T-helper 1 cell (primary cell): ENCODE results near the gene XPR1.
"Not testable (repeated sequence)": the region's sequence is repeated elsewhere in the genome, so short reads cannot be mapped to it uniquely, and the experiment has no call there.

Source experiments
- DNase-seq, 5 donors: peaks; one replicate each; pipeline ENCODE4 v3.0.0-alpha.2; 2012 to 2020

The XPR1 gene

GRCh38 chr1:180724055-180724454 is 92.2 kb downstream of the XPR1 start:
- no peak for DNase-seq

DNA sequence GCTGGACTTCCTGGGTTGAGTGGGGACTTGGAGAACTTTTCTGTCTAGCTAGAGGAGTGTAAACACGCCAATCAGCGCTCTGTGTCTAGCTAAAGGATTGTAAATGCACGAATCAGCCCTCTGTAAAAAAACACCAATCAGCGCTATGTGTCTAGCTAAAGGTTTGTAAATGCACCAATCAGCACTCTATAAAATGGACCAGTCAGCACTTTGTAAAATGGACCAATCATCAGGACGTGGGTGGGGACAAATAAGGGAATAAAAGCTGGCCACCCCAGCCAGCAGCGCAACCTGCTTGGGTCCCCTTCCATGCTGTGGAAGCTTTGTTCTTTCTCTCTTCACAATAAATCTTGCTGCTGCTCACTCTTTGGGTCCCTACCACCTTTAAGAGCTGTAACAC is 94.2 kb downstream of the XPR1 start:
- DNase-seq = not testable (repeated sequence)

- DNase-seq = not testable (repeated sequence)
Measured at GRCh38 chr1:180727751-180728150, 95.9 kb downstream of the XPR1 start.

GRCh38 chr1:180728472-180729106 is 96.8 kb downstream of the XPR1 start:
- no peak for DNase-seq

GRCh38 chr1:180731131-180731530 is 99.3 kb downstream of the XPR1 start:
- no peak for DNase-seq

DNA sequence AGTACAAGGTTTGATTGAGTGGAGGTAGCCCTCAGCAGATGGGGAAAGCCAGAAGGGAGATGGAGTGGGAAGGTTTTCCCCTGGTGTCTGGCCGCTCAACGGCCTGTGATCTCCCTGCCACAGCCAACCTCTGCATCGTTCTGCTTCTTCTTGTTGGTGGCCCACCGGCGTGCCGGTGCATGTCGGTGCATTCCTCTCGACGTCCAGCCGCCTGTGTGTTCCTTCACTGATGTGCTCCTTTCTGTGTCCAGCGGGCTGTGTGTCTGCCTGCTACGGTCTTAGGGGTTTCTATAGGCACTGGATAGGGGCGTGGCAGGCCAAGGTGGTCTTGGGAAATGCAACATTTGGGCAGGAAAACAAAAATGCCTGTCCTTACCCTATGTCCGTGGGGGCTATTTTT is 101.0 kb downstream of the XPR1 start:
- no peak for DNase-seq

GRCh38 chr1:180734366-180734765 is 102.5 kb downstream of the XPR1 start:
- no peak for DNase-seq

DNA sequence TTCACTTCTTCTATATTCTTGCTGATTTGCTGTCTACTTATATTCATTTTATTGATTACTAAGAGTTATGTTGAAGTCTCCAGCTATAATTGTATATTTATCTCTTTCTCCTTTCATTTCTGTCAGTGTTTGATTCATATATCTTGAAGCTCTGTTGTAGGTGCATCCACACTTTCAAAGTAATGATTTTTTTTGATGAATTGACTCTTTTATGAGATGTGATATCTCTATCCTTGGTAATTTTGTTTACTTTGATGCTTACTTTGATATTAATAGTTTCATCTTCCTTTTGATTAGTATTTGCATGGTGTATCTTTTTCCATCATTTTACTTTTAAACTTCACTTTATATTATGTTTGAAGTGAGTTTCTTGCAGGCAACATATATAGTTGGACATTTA is 110.8 kb downstream of the XPR1 start:
- no peak for DNase-seq

GRCh38 chr1:180743868-180744267 is 112.0 kb downstream of the XPR1 start:
- DNase-seq = no peak

GRCh38 chr1:180745098-180745497 is 113.3 kb downstream of the XPR1 start:
- no peak for DNase-seq

DNA sequence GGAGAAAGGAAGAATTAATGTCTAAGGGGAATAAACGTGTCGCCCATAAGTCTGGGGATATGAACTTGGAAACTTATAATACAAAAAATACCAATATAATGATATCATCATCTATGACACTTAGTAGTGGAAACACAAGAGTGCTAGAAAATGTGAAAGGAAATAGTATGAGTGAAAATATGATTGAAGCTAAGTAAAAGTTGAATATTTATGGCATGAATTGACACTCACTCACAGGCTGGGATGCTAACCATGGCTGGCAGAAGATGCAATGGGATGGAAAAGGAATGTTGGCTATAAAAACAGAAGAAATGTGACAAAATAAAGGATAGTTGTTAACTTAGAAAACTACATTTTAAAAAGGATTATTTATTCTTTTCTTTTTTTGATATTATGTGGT is 120.1 kb downstream of the XPR1 start:
- no peak for DNase-seq

- DNase-seq = no peak
Measured at GRCh38 chr1:180754453-180754852, 122.6 kb downstream of the XPR1 start.

DNA sequence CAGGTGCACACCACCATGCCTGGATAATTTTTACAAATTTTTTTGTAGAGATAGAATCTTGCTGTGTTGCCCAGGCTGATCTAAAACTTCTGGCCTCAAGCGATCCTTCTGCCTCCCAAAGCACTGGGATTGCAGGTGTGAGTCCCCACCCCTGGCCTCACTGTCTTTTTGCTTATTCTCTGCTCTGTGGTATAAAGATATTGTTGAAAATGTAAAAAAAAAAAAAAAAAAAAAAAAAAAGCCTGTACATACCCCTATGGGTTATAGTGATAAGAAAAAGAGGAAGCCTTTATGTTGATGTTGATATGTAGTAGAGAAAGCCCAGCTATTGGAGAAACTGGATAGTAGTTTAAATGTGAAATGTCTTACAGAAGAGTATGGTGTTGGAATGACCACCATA is 125.8 kb downstream of the XPR1 start:
- no peak for DNase-seq

DNA sequence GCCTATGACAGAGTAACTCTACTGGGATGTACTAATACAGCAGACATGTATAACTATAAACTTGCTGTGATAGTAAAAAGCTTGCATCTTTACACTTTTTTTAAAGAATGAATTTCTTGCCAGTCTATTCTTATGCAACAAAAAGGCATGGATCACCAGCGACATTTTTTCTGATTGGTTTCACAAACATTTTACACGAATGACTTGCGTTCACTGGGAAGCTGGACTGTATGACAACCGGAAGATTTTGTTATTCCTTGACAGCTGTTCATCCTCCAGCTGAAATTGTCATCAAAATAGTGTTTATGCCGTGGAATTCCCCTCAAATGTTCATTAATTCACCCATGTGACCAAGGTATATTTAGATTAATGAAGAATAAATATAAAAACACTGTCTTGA is 131.0 kb downstream of the XPR1 start:
- DNase-seq = no peak

GRCh38 chr1:180765151-180765550 is 133.3 kb downstream of the XPR1 start:
- DNase-seq = no peak

- no peak for DNase-seq
Measured at GRCh38 chr1:180769889-180770288, 138.1 kb downstream of the XPR1 start.

- DNase-seq = no peak
Measured at GRCh38 chr1:180773210-180773865, 141.5 kb downstream of the XPR1 start.

DNA sequence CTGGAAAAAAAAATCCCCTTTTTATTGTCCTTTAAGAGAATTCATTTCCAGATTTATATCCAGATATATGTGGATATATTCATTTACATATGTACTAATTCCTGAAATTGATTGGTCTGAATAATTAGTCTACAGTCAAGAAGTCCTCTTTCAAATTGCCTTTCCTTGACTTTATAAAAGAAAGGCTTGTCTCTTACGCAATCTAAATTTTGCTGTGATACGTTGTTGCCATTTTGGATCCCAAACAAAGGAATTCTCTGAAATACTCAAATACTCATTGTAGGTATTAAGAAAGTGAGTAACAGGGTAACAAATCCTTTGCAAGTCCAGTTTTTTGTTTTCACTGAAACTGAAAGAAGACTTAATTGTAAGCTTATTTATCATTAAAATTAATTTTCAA is 144.0 kb downstream of the XPR1 start:
- DNase-seq = no peak

DNA sequence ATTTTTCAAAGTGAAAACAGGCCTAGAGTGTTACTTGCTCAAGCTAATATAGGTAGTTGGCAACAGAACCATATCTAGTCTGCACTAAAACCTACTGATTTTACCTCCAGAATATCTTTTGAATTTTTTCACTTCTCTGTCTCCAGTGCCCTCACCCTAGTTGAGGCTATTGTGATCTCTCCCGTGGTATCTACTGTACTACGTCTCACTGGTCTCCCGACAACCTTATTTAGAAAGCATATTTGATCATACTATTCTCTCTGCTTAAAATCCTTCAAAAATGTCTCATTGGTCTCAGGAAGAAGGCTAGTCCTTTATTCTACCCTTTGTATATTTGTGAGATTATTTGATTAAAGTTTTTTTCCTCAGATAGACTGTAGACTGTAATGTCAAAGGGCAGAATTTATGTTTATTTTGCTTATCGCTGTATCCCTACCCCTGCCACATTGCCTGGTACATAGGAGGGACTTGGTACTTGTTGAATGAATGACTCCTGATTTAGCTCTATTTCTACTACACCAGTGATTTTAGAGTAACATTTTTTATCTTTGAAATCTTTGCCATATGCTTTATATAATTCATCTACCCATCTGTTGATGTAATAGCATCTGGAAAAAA is 145.4 kb downstream of the XPR1 start:
- DNase-seq = no peak

DNA sequence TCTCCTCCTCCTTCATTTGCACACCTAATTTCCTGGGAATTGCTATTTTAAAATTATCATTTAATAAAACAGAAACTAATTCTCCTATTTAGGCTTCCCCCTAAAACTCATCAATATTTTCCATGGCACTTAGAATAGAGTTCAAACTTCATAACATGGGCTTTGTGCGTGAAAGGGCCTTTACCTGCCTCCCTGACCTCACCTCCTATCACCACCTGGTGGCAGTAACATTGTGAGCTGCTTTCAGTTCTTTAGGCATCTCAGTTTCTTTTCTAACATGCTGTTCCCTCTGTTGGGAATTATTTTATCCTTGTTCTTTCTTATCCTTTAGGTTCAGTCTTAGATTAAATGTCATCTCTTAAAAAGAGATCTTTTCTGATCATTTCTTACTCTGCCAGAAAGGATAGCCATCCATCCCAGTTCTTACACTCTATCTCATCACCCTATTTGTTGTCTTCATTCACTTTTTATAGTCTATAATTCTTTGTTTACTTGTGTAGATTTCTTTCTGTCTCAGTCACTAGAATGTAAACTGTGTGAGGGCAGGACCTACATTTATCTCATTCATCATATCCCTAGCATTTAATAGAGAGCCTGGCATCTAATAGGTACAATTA is 147.1 kb downstream of the XPR1 start:
- DNase-seq = no peak

DNA sequence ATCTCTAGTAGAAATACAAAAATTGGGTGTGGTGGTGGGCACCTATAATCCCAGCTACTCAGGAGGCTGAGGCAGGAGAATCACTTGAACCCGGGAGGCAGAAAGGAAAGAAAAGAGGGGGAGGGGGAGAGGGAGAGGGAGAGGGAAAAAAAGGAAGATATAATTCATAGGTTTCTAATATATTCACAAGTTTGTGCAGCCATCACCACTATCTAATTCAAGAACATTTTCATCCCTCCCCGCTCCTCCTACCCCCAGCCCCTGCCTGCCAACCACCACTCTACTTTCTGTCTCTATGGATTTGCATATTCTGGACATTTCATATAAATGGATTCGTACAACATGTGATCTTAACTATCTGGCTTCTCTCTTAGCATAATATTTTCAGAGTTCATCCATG is 147.8 kb downstream of the XPR1 start:
- DNase-seq = no peak

GRCh38 chr1:180781718-180782117 is 149.9 kb downstream of the XPR1 start:
- DNase-seq = no peak

DNA sequence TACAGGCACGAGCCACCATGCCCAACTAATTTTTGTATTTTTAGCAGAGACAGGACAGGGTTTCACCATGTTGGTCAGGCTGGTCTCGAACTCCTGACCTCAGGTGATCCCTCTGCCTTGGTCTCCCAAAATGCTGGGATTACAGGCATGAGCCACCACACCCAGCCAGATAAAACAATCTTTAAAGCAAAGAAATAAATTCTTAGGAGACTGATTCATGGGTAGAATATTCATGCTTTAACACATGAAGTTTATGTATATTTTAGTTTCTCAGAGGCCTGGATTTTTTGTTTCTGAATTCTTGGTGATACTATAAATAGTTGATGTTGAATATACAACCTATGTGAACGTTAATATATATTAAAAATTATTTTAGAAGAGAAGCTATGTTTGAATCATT is 153.5 kb downstream of the XPR1 start:
- no peak for DNase-seq

GRCh38 chr1:180785887-180786286 is 154.1 kb downstream of the XPR1 start:
- no peak for DNase-seq
